HG02840 (cell line): ENCODE measurements around the gene ABCC6.
"Not testable (repeated sequence)": the region's sequence is repeated elsewhere in the genome, so short reads cannot be mapped to it uniquely, and the experiment has no call there.

Source experiments
- ATAC-seq: cut with Tn5 transposase; IDR thresholded peaks from one replicate; pipeline ENCODE4 v1.9.1; 2021; ENCODE audit warnings: mild to moderate bottlenecking, moderate library complexity, moderate number of reproducible peaks; ENCODE audit not compliant: unreplicated experiment, low FRiP score

Gene ABCC6

GRCh38 chr16:16163571-16163970, 59.7 kb downstream of the ABCC6 start:
- no peak for ATAC-seq

GRCh38 chr16:16163109-16163508, 60.2 kb downstream of the ABCC6 start:
- no peak for ATAC-seq

GRCh38 chr16:16162591-16162990, 60.7 kb downstream of the ABCC6 start:
- no peak for ATAC-seq

DNA sequence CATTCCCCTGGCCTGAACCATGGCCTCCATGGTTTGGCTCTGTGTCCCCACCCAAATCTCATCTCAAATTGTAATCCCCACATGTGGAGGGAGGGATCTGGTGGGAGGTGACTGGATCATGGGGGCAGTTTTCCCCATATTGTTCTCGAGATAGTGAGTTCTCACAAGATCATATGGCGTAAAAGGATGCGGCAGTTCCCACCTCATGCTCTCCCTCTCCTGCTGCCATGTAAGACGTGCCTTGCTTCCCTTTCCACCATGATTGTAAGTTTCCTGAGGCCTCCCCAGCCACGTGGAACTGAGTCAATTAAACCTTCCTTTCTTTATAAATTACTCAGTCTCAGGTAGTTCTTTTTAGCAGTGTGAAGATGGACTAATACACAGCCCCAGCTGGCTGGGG, 61.5 kb downstream of the ABCC6 start:
- not testable (repeated sequence) for ATAC-seq

DNA sequence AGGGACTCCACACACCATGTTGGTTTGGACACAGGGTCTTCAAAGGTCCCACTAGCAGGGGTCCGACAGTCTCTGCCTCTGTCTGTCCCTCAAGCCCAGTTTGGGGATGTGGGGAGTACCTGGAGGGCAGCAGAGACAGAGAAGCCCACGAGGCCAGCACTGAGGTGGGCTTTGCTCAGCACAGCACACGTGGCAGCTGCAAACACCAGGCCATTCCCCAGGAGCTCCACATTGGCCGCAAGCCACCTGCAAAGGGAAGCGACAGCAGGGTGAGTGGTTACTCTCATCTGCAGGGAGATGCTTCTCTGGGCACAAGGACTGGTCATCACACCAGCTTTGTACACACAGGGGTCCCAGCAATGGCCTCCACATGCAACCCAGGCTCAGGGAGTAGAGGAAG, 62.0 kb downstream of the ABCC6 start:
- no peak for ATAC-seq

GRCh38 chr16:16159662-16160061, 63.6 kb downstream of the ABCC6 start:
- no peak for ATAC-seq

GRCh38 chr16:16158741-16159374, 64.4 kb downstream of the ABCC6 start:
- ATAC-seq = no peak

DNA sequence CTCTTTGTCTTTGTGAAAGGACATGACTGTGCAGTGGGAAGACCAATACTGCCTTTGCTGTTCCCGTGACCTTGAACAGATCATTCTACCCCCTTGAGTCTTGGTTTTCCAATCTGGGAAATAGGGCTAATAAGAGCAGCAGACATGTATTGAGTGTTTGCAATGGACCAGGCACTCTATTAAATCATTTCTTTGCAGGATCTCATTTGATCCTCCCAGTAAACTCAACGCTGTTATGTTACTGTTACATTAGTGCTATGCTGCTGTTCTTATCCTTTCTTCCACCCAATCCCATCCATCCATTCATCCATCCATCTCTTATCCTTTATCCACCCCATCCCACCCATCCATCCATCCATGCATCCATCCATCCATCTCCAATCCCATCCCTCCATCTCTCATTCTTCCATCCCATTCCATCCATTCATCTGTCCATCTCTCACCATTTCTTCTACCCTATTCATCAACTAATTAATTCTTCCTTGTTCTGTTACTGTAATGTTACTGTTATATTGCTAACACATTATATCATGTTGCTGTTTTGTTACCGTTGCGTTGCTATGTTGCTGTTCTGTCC, 65.1 kb downstream of the ABCC6 start:
- ATAC-seq = no peak

- no peak for ATAC-seq
These were observed 66.1 kb downstream of the ABCC6 start for GRCh38 chr16:16157166-16157565.

GRCh38 chr16:16155234-16155633, 68.1 kb downstream of the ABCC6 start:
- no peak for ATAC-seq

DNA sequence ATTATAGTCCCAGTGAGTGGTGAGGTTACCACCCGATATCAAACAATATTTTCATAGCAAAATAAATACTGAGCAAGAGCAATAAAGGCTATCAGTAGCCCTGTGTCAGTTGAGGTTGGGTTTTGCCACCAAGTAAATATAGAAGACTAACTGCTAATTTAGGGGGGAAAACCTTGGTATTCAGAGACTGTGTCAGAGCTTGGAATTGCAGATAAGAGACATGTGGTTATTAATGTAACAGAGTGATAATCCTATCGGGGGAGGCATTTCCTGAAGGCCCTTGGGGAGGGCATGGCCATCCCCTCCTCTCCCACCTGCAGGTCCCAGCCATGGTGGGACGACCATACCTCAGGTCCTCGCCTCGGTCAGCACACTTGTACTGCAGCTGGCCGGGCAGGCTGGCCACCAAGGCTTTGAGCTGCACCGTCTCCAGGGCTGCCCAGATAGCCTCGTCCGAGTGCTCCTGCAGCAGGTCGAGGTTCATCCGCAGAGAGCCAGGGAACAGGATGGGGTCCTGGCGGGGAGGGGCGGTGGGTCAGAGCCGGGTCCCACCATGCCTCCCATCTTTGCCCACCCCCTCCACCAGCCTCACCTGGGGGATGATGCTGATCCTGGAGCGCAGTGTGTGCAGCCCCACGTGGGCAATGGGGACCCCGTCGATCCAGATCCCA, 68.9 kb downstream of the ABCC6 start:
- no peak for ATAC-seq

- not testable (repeated sequence) for ATAC-seq
These were observed 70.3 kb downstream of the ABCC6 start for GRCh38 chr16:16153000-16153399.

GRCh38 chr16:16151315-16151714, 72.0 kb downstream of the ABCC6 start:
- ATAC-seq = no peak

DNA sequence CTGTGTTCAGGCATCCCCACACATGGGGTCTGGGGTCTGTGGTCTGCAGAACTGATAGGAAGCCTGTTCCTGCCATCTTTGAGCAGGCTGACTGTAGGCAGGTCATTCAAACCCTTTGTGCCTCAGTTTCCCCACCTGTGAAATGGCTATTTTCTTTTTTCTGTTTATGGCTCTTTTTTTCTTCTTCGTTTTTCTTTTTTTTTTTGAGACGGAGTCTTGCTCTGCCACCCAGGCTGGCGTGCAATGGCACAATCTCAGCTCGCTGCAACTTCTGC, 72.5 kb downstream of the ABCC6 start:
- no peak for ATAC-seq

DNA sequence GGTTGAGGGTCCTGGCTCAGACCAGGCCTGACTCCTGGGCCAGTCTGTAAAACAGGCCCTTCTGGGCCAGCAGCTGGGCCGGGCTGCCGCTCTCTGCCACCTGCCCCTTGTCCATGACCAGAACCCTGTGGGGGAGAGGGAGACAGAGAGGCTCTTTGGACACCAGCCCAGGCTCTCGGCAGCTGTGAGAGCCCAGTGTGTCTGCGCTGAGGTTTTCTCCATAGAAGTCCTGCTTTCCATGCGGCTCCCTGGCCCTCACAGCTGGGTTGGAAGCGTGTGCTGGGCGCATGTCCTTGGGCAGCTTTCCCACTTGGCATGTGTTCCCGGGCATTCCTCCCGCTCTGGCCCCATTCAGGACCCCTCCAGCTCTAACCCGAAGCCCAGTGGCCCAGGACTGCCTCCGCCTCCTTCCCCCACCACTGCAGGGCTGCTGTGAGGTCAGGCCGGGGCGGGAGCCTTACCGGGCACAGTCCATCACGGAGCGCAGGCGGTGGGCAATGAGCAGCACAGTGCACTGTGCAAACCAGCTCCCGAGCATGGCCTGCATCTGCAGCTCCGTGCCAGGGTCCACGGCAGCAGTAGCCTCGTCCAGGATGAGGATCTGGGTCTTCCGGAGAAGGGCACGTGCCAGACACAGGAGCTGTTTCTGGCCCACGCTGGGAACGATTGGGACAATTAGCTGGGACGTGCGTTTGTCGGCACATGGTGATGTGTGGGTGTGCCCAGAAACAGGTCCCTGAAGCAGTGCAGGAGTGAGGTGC, 73.0 kb downstream of the ABCC6 start:
- no peak for ATAC-seq

DNA sequence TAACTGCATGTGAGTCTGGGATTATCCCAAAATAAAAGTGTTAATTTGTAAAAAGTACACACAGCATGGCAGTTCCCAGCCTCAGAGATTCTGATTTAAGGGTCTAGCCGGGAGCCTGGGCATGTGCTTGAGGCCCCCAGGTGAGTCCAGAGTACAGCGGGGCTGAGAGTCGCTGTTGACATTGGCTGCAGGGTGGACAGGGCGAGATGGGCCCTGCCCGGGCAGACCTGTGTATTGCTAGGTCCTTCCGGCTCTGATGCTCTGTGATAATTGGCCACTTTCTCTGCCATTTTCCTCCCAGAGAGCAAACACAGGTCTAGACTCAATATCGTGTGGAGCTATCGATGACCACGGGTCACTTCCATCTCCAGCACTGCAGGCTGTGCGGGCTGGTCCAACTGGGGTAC, 73.6 kb downstream of the ABCC6 start:
- no peak for ATAC-seq

GRCh38 chr16:16148755-16149154, 74.5 kb downstream of the ABCC6 start:
- no peak for ATAC-seq

DNA sequence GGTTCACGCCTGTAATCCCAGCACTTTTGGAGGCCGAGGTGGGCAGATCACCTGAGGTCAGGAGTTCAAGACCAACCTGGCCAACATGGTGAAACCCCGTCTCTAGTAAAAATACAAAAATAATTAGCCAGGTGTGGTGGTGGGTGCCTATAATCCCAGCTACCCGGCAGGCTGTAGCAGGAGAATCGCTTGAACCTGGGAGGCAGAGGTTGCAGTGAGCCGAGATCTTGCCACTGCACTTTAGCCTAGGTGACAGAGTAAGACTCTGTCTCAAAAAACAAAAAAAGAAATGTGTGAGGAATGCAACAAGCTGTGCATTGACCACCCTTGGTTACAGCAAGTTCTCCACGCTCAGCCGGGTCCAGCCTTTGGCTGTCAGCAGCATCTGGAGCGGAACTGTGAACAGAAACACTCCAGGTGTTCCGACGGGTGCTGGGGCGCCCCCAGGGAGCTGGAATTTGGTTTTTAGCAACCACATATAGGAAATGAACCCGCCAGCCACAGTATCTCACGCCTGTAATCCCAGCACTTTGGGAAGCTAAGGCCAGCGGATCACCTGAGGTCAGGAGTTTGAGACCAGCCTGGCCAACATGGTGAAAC, 75.2 kb downstream of the ABCC6 start:
- ATAC-seq = not testable (repeated sequence)

GRCh38 chr16:16147316-16147999, 75.8 kb downstream of the ABCC6 start:
- no peak for ATAC-seq
